HepG2 (cell line): ENCODE data around the gene RNASE11. TPM values are rescaled to one million over a fixed set of nuclear protein-coding genes. Genes with fewer than 3 reads are reported as not detected.
A peak's percentile ranks its signal among the peaks of the same experiment; 100 is the strongest.

Experiments
- ATF1 ChIP-seq: IDR thresholded peaks from 2 replicates; pipeline ENCODE4 v1.6.1; 2016; ENCODE audit warnings: mild to moderate bottlenecking, control low read depth
- ATF6 ChIP-seq: sonication (generic); formaldehyde crosslinking; conservative IDR thresholded peaks from 2 replicates; pipeline ENCODE4 v1.4.0; 2020; ENCODE audit warnings: missing genetic modification reagents
- ELK4 ChIP-seq: sonication (generic); formaldehyde crosslinking; IDR thresholded peaks from 2 replicates; pipeline ENCODE4 v1.9.0; 2021; ENCODE audit warnings: missing genetic modification reagents, borderline replicate concordance
- FOXJ3 ChIP-seq: sonication (generic); formaldehyde crosslinking; IDR thresholded peaks from 2 replicates; pipeline ENCODE4 v1.4.0; 2020; ENCODE audit warnings: missing genetic modification reagents, mild to moderate bottlenecking, borderline replicate concordance
- GLMP ChIP-seq: sonication (generic); formaldehyde crosslinking; IDR thresholded peaks from 2 replicates; pipeline ENCODE4 v1.9.0; 2021; ENCODE audit warnings: missing genetic modification reagents, mild to moderate bottlenecking, borderline replicate concordance
- HBP1 ChIP-seq: IDR thresholded peaks from 2 replicates; pipeline ENCODE4 v1.6.1; 2016; ENCODE audit warnings: low read depth, control low read depth
- HDAC1 ChIP-seq: sonication (generic); formaldehyde crosslinking; IDR thresholded peaks from 2 replicates; pipeline ENCODE4 v1.5.1; 2020; ENCODE audit warnings: mild to moderate bottlenecking, missing genetic modification reagents
- HNRNPH1 ChIP-seq: fragments of 200-400 bp; formaldehyde crosslinking; optimal IDR thresholded peaks from 2 replicates; pipeline ENCODE3; 2017; ENCODE audit warnings: mild to moderate bottlenecking, low read depth, low read length
- KDM4B ChIP-seq: sonication (generic); formaldehyde crosslinking; IDR thresholded peaks from 2 replicates; pipeline ENCODE4 v1.4.0; 2020; ENCODE audit warnings: missing genetic modification reagents
- MIER3 ChIP-seq: IDR thresholded peaks from 2 replicates; pipeline ENCODE4 v1.6.1; 2016; ENCODE audit warnings: missing compliant biosample characterization, borderline replicate concordance
- MYC ChIP-seq: sonication (generic); formaldehyde crosslinking; IDR thresholded peaks from 2 replicates; pipeline ENCODE4 v1.9.0; 2021; ENCODE audit warnings: missing genetic modification reagents, borderline replicate concordance
- NCOA5 ChIP-seq: sonication (generic); formaldehyde crosslinking; IDR thresholded peaks from 2 replicates; pipeline ENCODE4 v1.4.0; 2020; ENCODE audit warnings: missing genetic modification reagents
- NCOR1 ChIP-seq: fragments of 200-600 bp; sonication (generic); IDR thresholded peaks from 2 replicates; pipeline ENCODE4 v1.7.0; 2017; ENCODE audit warnings: antibody characterized with exemption, low read length, borderline replicate concordance
- SMAD9 ChIP-seq: sonication (generic); formaldehyde crosslinking; IDR thresholded peaks from 2 replicates; pipeline ENCODE4 v1.5.1; 2020; ENCODE audit warnings: mild to moderate bottlenecking, missing genetic modification reagents
- TBX2 ChIP-seq: sonication (generic); formaldehyde crosslinking; IDR thresholded peaks from 2 replicates; pipeline ENCODE4 v1.5.0; 2020; ENCODE audit warnings: missing genetic modification reagents, mild to moderate bottlenecking, borderline replicate concordance
- TERF1 ChIP-seq: sonication (generic); formaldehyde crosslinking; IDR thresholded peaks from 2 replicates; pipeline ENCODE4 v1.8.0; 2022; ENCODE audit warnings: mild to moderate bottlenecking, missing genetic modification reagents, moderate library complexity
- ZBTB44 ChIP-seq: sonication (generic); formaldehyde crosslinking; IDR thresholded peaks from 2 replicates; pipeline ENCODE4 v1.4.0; 2020; ENCODE audit warnings: missing genetic modification reagents
- ZNF451 ChIP-seq: sonication (generic); formaldehyde crosslinking; IDR thresholded peaks from 2 replicates; pipeline ENCODE4 v1.5.0; 2020; ENCODE audit warnings: mild to moderate bottlenecking, missing genetic modification reagents
- ZNF605 ChIP-seq: sonication (generic); formaldehyde crosslinking; IDR thresholded peaks from 2 replicates; pipeline ENCODE4 v1.8.0; 2022; ENCODE audit warnings: mild to moderate bottlenecking, missing genetic modification reagents
- ZNF713 ChIP-seq: sonication (generic); formaldehyde crosslinking; IDR thresholded peaks from 2 replicates; pipeline ENCODE4 v1.4.0; 2020; ENCODE audit warnings: mild to moderate bottlenecking, missing genetic modification reagents
- ZNF782 ChIP-seq: sonication (generic); formaldehyde crosslinking; IDR thresholded peaks from 2 replicates; pipeline ENCODE4 v1.4.0; 2020; ENCODE audit warnings: missing genetic modification reagents, mild to moderate bottlenecking, borderline replicate concordance
- polyA plus RNA-seq, 8 experiments: library from polyadenylated mRNA; depleted of rRNA in 3 of 8; stranded (reverse) in 7 of 8; unstranded in 1 of 8; fragments of >200 nt; fragmentation: Illumina TruSeq in 4 of 8; extraction: Trizol in 4 of 8; gene quantifications; 2 replicates each; pipeline versions ENCODE4 v1.2.1 to v1.2.3, GENCODE V29; 2011 to 2016; ENCODE audit warnings: low read depth in 4 of 8, missing spikeins in 1 of 8, mixed read lengths in 1 of 8; ENCODE audit not compliant: insufficient read depth in 1 of 8
- total RNA-seq, 5 experiments: library from RNA; depleted of rRNA; stranded (reverse); fragments of >200 nt; fragmentation: Illumina TruSeq; extraction: Trizol; gene quantifications; 2 replicates each; pipeline ENCODE4 v1.2.3, GENCODE V29; 2016; ENCODE audit warnings: low read depth in 1 of 5

Gene RNASE11
- total and polyA plus RNA-seq, 2 of the 13 experiments (the other 11 are each of a cell fraction or from before 2014, with no cell fraction given), result not detected

GRCh38 chr14:20606190-20606901 is 18.5 kb upstream of the RNASE11 start (continued):
- TF ChIP-seq HBP1 (CRISPR knock-in tag), result no peak
- TF ChIP-seq ZBTB44 (CRISPR knock-in tag), result no peak
- TF ChIP-seq NCOA5 (CRISPR knock-in tag), result no peak
- 0 out of 2 replicates have a peak, but pooled peaks have one; percentile 37 for TF ChIP-seq SMAD9 (CRISPR knock-in tag)
- TF ChIP-seq ZNF713 (CRISPR knock-in tag), result no peak
- TF ChIP-seq ZNF605 (CRISPR knock-in tag), result no peak
- no peak; the same call in 1 of the 2 replicates for TF ChIP-seq ZNF782 (CRISPR knock-in tag)
- peak; percentile 41; the same call in 1 of the 2 replicates for TF ChIP-seq FOXJ3 (CRISPR knock-in tag)
- TF ChIP-seq KDM4B (CRISPR knock-in tag), result no peak
- peak; percentile 62; the same call in 1 of the 2 replicates for TF ChIP-seq MIER3 (CRISPR knock-in tag)
- TF ChIP-seq ATF1, result no peak
- no peak for TF ChIP-seq TERF1
- no peak for TF ChIP-seq GLMP
- TF ChIP-seq TBX2 (CRISPR knock-in tag), result no peak; the same call in 1 of the 2 replicates
- TF ChIP-seq NCOR1, result peak; percentile 85; the same call in 1 of the 2 replicates
- peak; percentile 72 for TF ChIP-seq HDAC1 (CRISPR knock-in tag)
- TF ChIP-seq ZNF451, result no peak
- TF ChIP-seq HNRNPH1, result no peak
- TF ChIP-seq ELK4 (CRISPR knock-in tag), result no peak
- TF ChIP-seq ATF6 (CRISPR knock-in tag), result no peak
- TF ChIP-seq MYC (CRISPR knock-in tag), result peak; percentile 65
